WERI-Rb-1 (cell line): ENCODE measurements around the gene CCDC184.
"Not testable (repeated sequence)": the region's sequence is repeated elsewhere in the genome, so short reads cannot be mapped to it uniquely, and the experiment has no call there.

Source experiments
- DNase-seq: peaks from one replicate; pipeline ENCODE4 v3.0.0-alpha.2; 2020
- H3K27ac ChIP-seq: fragments of 250-450 bp; sonication (Bioruptor Pico); 2 replicates; pipeline ENCODE4 v1.5.1; 2020; ENCODE audit warnings: mild to moderate bottlenecking, moderate library complexity
- H3K27me3 ChIP-seq: fragments of 250-450 bp; sonication (Bioruptor Pico); 2 replicates; pipeline ENCODE4 v1.5.1; 2021; ENCODE audit warnings: mild to moderate bottlenecking, low read depth, moderate library complexity; ENCODE audit not compliant: insufficient read depth, severe bottlenecking
- H3K36me3 ChIP-seq: fragments of 250-450 bp; sonication (Bioruptor Pico); 2 replicates; pipeline ENCODE4 v1.5.1; 2020; ENCODE audit warnings: mild to moderate bottlenecking, moderate library complexity
- H3K4me3 ChIP-seq: 2 replicates; pipeline ENCODE4 v1.5.1; 2011; ENCODE audit warnings: low read depth, mild to moderate bottlenecking, control low read depth, low read length
- H3K9me3 ChIP-seq: fragments of 250-450 bp; sonication (Bioruptor Pico); 2 replicates; pipeline ENCODE4 v1.5.1; 2021; ENCODE audit warnings: mild to moderate bottlenecking, moderate library complexity; ENCODE audit not compliant: severe bottlenecking
- TF ChIP-seq, protein P1 (sequence below): IDR thresholded peaks from 2 replicates; pipeline ENCODE4 v1.5.1; 2011; ENCODE audit warnings: low read depth, mild to moderate bottlenecking, control low read depth, inconsistent platforms, low read length

The CCDC184 gene

GRCh38 chr12:48221645-48222044, 38.2 kb downstream of the CCDC184 start:
- peaks cover 23% of the 10 kb centered on the region for H3K27me3 ChIP-seq
- TF ChIP-seq, protein P1, sequence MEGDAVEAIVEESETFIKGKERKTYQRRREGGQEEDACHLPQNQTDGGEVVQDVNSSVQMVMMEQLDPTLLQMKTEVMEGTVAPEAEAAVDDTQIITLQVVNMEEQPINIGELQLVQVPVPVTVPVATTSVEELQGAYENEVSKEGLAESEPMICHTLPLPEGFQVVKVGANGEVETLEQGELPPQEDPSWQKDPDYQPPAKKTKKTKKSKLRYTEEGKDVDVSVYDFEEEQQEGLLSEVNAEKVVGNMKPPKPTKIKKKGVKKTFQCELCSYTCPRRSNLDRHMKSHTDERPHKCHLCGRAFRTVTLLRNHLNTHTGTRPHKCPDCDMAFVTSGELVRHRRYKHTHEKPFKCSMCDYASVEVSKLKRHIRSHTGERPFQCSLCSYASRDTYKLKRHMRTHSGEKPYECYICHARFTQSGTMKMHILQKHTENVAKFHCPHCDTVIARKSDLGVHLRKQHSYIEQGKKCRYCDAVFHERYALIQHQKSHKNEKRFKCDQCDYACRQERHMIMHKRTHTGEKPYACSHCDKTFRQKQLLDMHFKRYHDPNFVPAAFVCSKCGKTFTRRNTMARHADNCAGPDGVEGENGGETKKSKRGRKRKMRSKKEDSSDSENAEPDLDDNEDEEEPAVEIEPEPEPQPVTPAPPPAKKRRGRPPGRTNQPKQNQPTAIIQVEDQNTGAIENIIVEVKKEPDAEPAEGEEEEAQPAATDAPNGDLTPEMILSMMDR: no peak
- no peak overlapping the region for H3K4me3 ChIP-seq
- DNase-seq: no peak
- no peak overlapping the region for H3K27ac ChIP-seq
- no peaks in the 10 kb centered on the region for H3K36me3 ChIP-seq
- H3K9me3 ChIP-seq: no peaks in the 10 kb centered on the region

DNA sequence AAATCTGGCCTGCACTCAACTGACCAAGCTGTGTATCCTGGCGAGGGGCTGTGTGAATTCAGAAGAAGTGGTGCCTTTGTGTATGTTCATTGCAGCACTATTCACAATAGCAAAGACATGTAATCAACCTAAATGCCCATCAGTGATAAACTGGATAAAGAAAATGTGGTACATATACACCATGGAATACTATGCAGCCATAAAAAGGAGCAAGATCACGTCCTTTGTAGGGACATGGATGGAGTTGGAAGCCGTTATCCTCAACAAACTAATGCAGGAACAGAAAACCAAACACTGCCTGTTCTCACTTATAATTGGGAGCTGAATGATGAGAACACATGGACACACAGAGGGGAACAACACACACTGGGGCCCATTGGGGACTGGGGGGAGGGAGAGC, 41.1 kb downstream of the CCDC184 start:
- H3K4me3 ChIP-seq, H3K27ac ChIP-seq: not testable (repeated sequence)

DNA sequence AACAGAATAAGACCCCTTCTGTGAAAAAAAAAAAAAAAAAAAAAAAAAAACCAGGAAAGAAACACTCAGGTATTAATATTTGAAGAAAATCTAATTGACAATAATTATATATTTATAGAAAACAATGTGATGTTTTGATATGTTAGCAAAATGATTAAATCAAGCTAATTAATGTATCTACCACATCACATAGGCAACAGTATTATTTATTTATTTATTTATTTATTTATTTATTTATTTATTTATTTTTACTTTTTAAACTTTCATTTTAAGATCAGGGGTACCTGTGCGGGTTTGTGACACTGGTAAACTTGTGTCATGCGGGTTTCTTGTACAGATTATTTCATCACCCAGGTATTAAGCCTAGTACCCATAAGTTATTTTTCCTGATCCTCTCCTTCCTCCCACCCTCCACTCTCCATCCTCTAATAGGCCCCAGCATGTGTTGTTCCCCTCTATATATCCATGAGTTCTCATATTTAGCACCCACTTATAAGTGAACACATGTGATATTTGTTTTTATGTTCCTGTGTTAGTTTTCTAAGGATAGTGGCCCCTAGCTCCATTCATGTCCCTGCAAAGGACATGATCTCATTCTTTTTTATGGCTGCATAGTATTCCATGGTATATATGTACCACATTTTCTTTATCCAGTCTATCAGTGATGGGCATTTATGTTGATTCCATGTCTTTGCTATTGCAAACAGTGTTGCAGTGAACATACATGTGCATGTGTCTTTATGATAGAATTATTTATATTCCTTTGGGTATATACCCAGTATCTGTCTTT, 47.9 kb downstream of the CCDC184 start:
- peaks cover 11% of the 10 kb centered on the region for H3K27me3 ChIP-seq
- H3K27ac ChIP-seq, H3K9me3 ChIP-seq, DNase-seq, H3K4me3 ChIP-seq, H3K36me3 ChIP-seq: not testable (repeated sequence)

More for the DNA sequence above, 41.1 kb downstream of the CCDC184 start:
- DNase-seq, H3K9me3 ChIP-seq, H3K36me3 ChIP-seq: not testable (repeated sequence)
- peaks cover 16% of the 10 kb centered on the region for H3K27me3 ChIP-seq
